GM20000 (cell line): ENCODE results near the gene WNT3A.

Experiments used
- DNase-seq: peaks from one replicate; pipeline ENCODE4 v3.0.0; 2012; ENCODE audit warnings: low spot score
- CTCF ChIP-seq: IDR thresholded peaks from 2 replicates; pipeline ENCODE4 v1.5.1; 2012; ENCODE audit warnings: mild to moderate bottlenecking, control low read depth; ENCODE audit errors: extremely low read depth, missing control alignments

WNT3A gene

DNA sequence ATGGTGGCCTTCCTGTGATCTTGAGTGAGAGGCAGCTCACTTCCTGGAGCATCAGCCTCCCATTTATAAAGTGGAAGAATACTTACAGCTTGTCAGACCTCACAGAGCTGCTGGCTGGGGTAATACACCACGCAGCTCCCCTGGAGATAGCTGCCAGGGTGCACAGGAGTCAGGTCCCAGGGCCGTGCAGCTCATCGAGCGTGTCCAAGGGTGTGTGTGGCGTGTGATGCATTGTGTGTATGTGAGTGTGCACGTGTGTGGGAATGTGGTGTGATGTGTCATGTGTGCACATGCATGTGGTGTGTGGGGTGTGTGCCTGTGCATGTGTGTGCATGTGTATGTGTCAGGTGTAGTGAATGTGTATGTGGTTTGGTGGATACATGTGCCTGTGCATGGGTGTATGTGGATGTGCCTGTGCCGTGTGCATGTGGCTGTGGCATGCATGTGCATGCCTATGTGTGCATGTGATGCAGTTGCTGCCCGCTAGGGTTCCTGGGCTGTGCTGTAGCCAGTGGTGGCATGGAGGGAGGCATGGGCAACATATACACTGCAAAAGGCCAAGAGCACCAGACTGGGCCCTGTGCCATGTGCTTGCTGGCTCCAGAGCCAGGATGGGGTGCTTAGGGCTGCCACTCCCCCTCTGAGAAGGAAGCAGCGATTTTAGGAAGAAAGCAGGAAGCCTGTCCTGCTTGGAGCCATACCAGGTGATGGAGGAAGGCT, 24.6 kb downstream of the WNT3A start:
- no peak for TF ChIP-seq CTCF
- no peak for DNase-seq

GRCh38 chr1:228032041-228032440, 25.2 kb downstream of the WNT3A start:
- DNase-seq, result no peak
- no peak for TF ChIP-seq CTCF

DNA sequence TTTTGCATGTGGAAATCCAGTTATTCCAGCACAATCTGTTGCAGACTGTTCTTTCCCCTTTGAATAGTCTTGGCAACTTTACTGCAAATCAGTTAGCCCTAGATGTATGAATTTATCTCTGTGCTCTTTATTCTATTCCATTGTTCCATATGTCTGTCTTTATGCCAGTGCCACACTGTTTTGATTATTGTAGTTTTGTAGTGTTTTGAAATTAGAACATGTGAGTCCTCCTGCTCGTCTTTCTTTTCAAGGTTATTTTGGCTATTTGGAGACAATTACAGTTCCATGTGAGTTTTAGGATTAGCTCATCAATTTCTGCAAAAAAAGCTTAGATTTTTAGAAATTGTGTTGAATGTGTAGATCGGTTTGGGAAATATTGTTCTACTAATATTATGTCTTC, 26.6 kb downstream of the WNT3A start:
- no peak for TF ChIP-seq CTCF
- no peak for DNase-seq

DNA sequence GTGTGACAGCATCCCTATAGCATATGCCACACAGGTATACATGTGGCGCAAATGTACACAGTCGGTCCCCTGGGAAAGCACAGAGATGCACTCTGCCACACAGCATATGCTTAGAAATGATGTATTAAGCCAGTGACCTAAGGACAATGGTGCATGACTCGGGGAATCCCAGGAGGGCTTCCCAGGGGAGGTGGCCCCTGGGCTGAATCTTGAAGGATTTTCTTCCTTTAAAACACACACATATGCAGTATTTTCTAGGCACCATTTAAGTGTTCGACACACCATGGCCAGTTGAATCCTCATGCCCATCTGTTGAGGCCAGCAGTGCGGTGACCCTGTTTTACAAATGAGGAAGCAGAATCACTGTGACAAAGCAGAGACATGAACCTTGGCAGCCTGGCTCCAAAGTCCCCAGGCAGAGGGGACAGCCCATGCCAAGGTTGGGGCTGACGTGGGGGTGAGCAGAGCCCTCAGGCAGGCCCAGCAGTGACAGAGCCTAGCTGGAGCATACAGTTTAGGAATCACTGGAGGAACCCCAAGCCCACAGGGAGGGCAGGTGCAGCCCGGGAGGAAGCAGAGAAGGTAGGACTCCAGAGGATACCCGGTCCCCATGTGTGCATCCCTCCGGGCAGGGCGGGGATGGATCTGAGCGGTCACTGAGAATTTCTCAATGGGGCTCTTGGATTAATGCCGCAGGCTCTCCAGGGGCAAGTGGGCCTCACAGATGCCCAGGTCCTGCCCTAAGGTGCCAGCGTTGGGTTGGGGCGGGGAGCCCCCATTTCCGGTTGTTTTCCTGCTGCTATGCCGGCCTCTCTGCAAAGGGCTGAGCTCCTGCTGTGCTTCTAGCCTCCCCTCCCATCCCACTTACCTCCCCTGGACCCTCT, 28.4 kb downstream of the WNT3A start:
- no peak for TF ChIP-seq CTCF

DNA sequence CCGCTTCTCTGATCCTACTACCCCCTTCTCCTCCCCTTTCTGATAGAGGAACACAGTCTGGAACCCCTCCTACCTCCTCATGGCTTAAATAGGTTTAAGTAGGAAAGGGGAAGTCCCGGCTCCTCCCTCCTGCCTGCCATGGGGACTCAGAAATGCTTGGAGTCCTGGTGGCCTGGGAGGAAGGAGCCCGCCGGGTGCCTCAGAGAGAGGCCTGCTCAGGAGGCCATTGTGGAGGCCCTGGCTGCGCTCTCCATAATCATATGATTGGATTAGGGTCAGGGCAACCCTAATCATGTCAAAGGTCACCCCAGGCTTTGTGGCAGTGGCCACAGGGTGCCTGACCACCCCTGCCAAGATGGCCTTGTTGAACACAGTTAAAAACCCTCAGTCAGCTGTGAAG, 29.0 kb downstream of the WNT3A start:
- no peak for TF ChIP-seq CTCF
- no peak for DNase-seq

More for the DNA sequence above, 28.4 kb downstream of the WNT3A start:
- no peak for DNase-seq

GRCh38 chr1:228036701-228037231, 30.0 kb downstream of the WNT3A start:
- DNase-seq, result no peak
- no peak for TF ChIP-seq CTCF
